ENCODE measurements around the gene DOCK4. TPM values are rescaled to one million over a fixed set of nuclear protein-coding genes. Genes with fewer than 3 reads are reported as not detected.
A peak's percentile ranks its signal among the peaks of the same experiment; 100 is the strongest.

DOCK4 gene
- total RNA-seq, 2 donors from 2014 or later = 0.21 to 1.1 TPM

DNA sequence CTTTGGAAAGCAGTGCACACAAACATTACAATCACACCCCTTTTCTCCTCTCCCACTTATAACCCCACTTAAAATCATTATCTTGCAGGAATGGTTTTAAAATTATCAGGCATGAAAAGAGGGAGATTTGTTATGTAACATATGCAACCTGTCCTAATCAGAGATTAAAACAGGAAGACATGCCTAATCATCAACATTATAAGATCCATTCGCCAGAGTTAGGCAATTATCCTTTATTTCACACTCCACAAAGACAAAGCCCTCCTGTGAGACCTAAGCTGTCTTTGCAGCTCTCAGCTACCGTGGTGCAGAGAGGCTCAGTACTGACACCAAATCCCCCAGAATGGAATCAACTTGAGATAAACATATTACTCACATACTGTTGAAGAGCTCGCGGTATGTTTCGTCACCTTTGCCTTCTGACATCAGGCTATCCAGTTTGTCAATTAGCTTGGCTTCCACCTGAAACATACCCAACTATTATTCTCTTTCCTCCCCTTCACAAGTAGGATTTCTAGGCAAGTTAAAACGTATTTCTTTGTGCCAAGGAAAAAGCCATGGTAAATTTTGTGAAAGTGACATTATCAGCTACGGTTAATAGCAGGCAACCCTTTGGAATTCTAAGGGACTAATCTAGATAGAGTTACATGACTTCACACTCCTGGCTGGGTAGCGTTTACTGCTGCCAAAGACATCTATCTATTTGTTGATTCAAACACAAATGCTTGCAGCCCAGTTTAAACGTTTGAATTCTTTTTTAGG, 417.7 kb downstream of the DOCK4 start:
- Mint-ChIP-seq H3K9me3 (no peaks in the 10 kb centered on the region), H3K27ac (no peak overlapping the region), H3K36me3 (peaks cover 0 to 6% of the 10 kb centered on the region in 2 donors)
- ATAC-seq (no peak), DNase-seq (ENCODE audit: low spot score in 2 of 2) (no peak)

DNA sequence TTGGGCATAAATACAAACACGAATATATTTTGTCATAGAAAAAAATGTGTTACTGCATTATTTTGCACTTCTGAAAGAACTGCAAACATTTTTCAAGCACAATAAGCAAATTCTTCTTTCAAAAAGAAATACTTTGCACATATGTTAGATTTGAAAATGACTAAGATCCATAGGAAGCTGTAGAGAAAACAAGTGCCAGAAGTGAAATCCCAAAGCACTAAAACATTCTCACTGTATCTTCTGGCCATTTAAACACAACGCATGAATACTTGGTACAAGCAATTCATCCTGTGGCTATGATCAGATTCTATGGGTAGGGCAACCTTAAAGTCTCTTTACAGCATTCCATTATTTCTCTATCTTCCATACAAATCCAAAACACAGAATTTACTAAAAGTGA, 418.5 kb downstream of the DOCK4 start:
- DNase-seq (ENCODE audit: low spot score in 2 of 2) = no peak
- Mint-ChIP-seq H3K9me3 (no peaks in the 10 kb centered on the region), H3K36me3 (peaks cover 0 to under 1% of the 10 kb centered on the region in 2 donors), H3K27ac (no peak overlapping the region)
- ATAC-seq = no peak

DNA sequence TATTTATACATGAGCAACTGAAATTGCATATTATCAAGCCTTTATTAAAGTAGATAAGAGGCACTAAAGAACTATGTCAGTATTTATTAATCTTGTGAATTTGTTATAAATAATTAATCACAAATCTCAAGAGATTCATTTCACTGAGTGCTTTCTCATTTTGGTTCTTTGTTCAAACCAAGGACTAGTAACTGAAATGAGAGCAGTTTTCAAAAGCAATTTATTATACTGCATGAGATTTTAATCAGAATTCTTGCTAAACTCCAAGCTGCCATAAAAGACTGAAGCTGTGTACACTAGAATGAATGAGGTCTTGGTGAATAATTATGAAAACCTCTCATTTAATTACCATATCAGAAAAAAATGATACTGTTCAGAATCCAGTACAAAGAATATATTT, 419.1 kb downstream of the DOCK4 start:
- ATAC-seq = no peak
- H3K27ac Mint-ChIP-seq = no peak overlapping the region
- H3K36me3 Mint-ChIP-seq = no peaks in the 10 kb centered on the region
- H3K9me3 Mint-ChIP-seq = no peaks in the 10 kb centered on the region
- DNase-seq (ENCODE audit: low spot score in 2 of 2) = no peak

- ATAC-seq = no peak
- Mint-ChIP-seq H3K36me3 (no peaks in the 10 kb centered on the region), H3K27ac (no peak overlapping the region), H3K9me3 (no peaks in the 10 kb centered on the region)
- no peak for DNase-seq (ENCODE audit: low spot score in 2 of 2)
These were observed 421.1 kb downstream of the DOCK4 start for GRCh38 chr7:111785076-111785475.

DNA sequence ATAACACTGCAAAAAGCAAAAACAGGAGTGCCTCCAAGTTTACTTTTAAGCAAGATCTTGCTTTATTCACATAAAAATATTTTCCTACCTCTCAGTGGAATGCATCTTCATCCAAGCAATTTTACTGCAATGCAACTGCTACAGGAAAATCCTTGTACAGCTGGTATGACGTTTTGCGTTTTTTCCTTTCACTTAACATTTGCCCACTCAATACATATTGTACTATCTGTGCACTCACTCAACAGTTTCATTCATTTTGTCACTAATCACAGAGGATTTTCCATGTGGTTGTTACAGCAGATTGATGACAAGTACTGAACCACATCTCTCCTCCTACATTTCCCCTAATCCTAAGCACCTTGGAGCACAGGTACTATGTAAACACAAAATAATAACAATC, 421.9 kb downstream of the DOCK4 start:
- ATAC-seq = no peak
- no peak for DNase-seq (ENCODE audit: low spot score in 2 of 2)
- H3K36me3 Mint-ChIP-seq = no peaks in the 10 kb centered on the region
- no peaks in the 10 kb centered on the region for H3K9me3 Mint-ChIP-seq
- H3K27ac Mint-ChIP-seq = no peak overlapping the region

- ATAC-seq (no peak), DNase-seq (ENCODE audit: low spot score in 2 of 2) (no peak)
- Mint-ChIP-seq H3K9me3 (no peaks in the 10 kb centered on the region), H3K36me3 (no peaks in the 10 kb centered on the region), H3K27ac (no peak overlapping the region)
These were observed 422.3 kb downstream of the DOCK4 start for GRCh38 chr7:111783854-111784253.

GRCh38 chr7:111780527-111780926, 425.7 kb downstream of the DOCK4 start:
- DNase-seq (ENCODE audit: low spot score in 2 of 2) (no peak), ATAC-seq (peak in 1 of 2 donors; percentile 64)
- no peak overlapping the region for H3K27ac Mint-ChIP-seq
- H3K36me3 Mint-ChIP-seq = no peaks in the 10 kb centered on the region
- peaks cover 4 to 7% of the 10 kb centered on the region in 2 donors for H3K9me3 Mint-ChIP-seq

DNA sequence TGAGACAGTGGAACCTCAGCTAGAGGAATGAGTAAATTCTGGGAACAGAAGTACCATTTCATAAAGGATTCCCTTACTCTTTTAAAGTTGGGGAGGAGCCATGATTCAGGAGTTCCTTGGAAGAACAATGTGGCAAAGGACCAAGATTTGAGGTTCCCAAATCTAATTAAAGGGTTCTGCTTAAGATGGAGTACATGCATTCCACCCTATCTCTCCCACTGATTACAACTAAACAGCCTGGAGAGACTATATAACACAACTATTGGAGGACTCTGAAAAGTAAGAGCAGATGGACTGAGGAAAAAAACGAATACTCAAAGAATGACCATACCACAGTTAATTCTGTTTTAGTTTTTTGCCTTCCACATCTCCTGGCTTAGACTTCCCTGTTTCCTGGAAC, 431.0 kb downstream of the DOCK4 start:
- Mint-ChIP-seq H3K27ac (no peak overlapping the region), H3K36me3 (no peaks in the 10 kb centered on the region), H3K9me3 (peaks cover 4 to 8% of the 10 kb centered on the region in 2 donors)
- no peak for DNase-seq (ENCODE audit: low spot score in 2 of 2)
- no peak for ATAC-seq

DNA sequence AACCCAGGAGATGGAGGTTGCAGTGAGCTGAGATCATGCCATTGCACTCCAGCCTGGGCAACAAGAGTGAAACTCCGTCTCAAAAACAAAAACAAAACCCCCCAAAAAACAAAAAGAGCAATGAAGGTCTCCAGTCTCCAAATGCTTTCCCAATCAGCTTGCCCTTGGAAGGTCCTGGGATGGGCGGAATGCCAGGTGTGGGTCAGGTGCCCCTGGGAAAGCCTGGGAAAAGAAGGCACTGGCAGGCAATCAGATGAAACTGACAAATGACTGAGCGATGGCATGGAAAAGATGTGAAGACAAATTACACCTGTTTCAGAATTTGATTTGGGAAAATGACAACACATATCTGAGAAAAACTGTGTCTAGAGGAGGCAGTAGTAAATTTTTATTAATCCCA, 433.5 kb downstream of the DOCK4 start:
- peaks cover 4 to 8% of the 10 kb centered on the region in 2 donors for H3K9me3 Mint-ChIP-seq
- no peak for ATAC-seq
- no peak overlapping the region for H3K27ac Mint-ChIP-seq
- DNase-seq (ENCODE audit: low spot score in 2 of 2) = no peak
- H3K36me3 Mint-ChIP-seq = no peaks in the 10 kb centered on the region

GRCh38 chr7:111771638-111772037, 434.6 kb downstream of the DOCK4 start:
- ATAC-seq (no peak), DNase-seq (ENCODE audit: low spot score in 2 of 2) (no peak)
- no peaks in the 10 kb centered on the region for H3K36me3 Mint-ChIP-seq
- peaks cover 4 to 8% of the 10 kb centered on the region in 2 donors for H3K9me3 Mint-ChIP-seq
- no peak overlapping the region for H3K27ac Mint-ChIP-seq

DNA sequence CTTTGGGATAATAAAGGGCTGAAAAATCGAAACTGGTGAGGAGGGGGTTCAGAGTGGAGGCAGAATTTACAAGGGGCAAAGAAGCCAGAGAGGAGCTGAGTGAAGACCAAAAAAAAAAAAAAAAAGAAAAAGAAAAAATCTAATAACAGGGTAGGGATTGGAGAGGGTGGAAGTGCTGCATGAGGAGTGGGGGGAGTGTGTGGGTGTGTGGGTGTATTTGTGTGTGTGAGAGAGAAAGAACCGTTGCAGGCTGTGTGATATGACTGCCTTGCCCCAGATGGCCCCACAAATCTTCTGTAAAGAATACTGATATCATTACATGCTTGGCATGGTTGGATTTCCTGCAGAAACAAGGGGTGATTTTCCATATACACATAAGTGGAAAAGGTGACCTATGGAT, 436.1 kb downstream of the DOCK4 start:
- DNase-seq (ENCODE audit: low spot score in 2 of 2) (no peak), ATAC-seq (no peak)
- Mint-ChIP-seq H3K36me3 (no peaks in the 10 kb centered on the region), H3K9me3 (no peaks in the 10 kb centered on the region), H3K27ac (no peak overlapping the region)

- no peak for DNase-seq (ENCODE audit: low spot score in 2 of 2)
- Mint-ChIP-seq H3K27ac (no peak overlapping the region), H3K36me3 (no peaks in the 10 kb centered on the region), H3K9me3 (no peaks in the 10 kb centered on the region)
- no peak for ATAC-seq
These were observed 440.2 kb downstream of the DOCK4 start for GRCh38 chr7:111765751-111766643.

DNA sequence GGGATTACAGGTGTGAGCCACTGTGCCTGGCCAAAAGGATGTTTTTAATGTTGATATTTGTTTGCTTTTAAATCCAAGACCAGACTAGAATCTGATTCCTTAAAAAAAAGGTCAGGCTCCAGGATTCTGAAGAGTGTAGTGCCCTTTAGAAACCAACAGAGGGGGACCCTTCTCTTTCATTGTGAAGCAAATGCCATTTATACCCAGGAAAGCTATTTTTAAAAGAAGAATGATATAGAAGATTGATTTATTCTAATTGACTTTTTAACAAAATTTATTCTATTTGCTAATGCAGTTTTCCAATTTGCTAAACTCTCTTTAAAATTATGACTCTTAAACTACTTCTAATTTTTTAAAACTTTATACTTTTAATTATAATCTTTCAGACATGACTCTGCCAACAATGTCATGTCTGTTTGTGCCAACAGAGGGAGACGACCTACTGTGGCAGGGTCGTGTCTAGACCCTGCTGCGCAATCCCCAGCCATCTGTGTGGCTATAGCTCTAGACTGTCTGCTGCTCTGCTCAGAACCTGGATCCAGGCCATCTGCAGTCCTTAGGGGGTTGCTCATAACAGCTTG, 442.9 kb downstream of the DOCK4 start:
- ATAC-seq (no peak), DNase-seq (ENCODE audit: low spot score in 2 of 2) (no peak)
- no peaks in the 10 kb centered on the region for H3K36me3 Mint-ChIP-seq
- H3K9me3 Mint-ChIP-seq = no peaks in the 10 kb centered on the region
- no peak overlapping the region for H3K27ac Mint-ChIP-seq

DNA sequence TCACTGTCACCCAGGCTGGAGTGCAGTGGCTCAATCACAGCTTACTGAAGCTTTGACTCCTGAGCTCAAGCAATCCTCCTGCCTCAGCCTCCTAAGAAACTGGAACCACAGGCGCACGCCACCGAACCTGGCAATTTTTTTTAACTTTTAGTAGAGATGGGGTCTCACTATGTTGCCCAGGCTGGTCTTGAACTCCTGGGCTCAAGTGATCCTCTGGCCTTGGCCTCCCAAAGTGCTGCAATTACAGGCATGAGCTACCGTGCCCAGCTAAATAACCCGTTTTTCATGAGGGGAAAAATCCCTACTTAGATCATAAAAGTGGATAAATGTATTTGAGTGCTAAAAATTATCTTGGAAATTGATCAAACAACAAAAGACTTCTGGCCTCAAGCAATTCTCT, 443.4 kb downstream of the DOCK4 start:
- ATAC-seq (no peak), DNase-seq (ENCODE audit: low spot score in 2 of 2) (no peak)
- H3K9me3 Mint-ChIP-seq = no peaks in the 10 kb centered on the region
- no peaks in the 10 kb centered on the region for H3K36me3 Mint-ChIP-seq
- no peak overlapping the region for H3K27ac Mint-ChIP-seq

GRCh38 chr7:111762211-111762610, 444.0 kb downstream of the DOCK4 start:
- ATAC-seq (no peak), DNase-seq (ENCODE audit: low spot score in 2 of 2) (no peak)
- Mint-ChIP-seq H3K9me3 (no peaks in the 10 kb centered on the region), H3K36me3 (no peaks in the 10 kb centered on the region), H3K27ac (no peak overlapping the region)

DNA sequence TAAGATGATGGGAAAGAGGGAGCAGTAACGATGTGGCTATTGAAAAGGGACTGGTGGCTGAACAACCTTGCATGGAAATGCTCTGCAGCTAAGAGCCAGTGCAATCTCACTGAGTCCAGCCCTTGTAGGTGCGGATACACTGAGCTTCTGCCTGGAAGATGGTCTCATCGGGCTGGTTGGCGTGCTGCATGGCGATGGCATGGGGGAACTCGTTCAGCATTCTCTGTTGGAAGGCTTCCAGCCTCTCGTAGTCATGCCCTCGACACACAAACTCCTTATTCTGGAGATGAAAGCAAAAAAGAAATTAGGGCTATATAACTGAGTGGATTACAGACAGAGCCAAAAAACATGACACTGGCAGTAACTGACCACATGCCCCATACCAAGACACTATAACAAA, 446.2 kb downstream of the DOCK4 start:
- no peaks in the 10 kb centered on the region for H3K36me3 Mint-ChIP-seq
- H3K9me3 Mint-ChIP-seq = no peaks in the 10 kb centered on the region
- no peak overlapping the region for H3K27ac Mint-ChIP-seq
- ATAC-seq (no peak), DNase-seq (ENCODE audit: low spot score in 2 of 2) (no peak)

DNA sequence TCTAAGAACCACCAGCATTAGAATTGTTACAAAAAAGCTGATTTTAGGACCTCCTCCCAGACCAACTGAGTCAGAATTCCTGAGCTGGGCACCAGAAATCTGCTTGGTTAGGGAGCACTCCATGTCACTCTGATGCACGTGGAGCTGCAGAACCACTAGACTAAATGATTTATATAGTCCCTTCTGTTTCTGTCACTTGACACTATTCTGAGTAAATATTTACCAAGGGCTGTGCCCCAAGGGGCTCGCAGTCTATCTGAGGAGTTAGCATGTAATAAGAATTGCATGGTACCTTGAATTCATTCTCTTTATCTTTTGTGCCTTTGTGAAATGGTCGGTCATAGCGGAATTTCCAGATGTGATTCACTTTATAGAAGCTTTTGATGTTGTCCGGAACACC, 447.9 kb downstream of the DOCK4 start:
- Mint-ChIP-seq H3K9me3 (no peaks in the 10 kb centered on the region), H3K27ac (no peak overlapping the region), H3K36me3 (no peaks in the 10 kb centered on the region)
- ATAC-seq = no peak
- no peak for DNase-seq (ENCODE audit: low spot score in 2 of 2)
